HepG2 (cell line): ENCODE measurements around the gene LYRM4. TPM values are rescaled to one million over a fixed set of nuclear protein-coding genes. Genes with fewer than 3 reads are reported as not detected.

ENCODE experiments used
- ATF7-NPFF ChIP-seq: sonication (generic); formaldehyde crosslinking; IDR thresholded peaks from 2 replicates; pipeline ENCODE4 v1.8.1; 2023; ENCODE audit warnings: mild to moderate bottlenecking, low read depth, missing genetic modification reagents, moderate library complexity
- EZH2 ChIP-seq: conservative IDR thresholded peaks from 2 replicates; pipeline ENCODE4 v1.6.1; 2012; ENCODE audit warnings: mild to moderate bottlenecking, low read depth, low read length, moderate library complexity
- HMG20B ChIP-seq: conservative IDR thresholded peaks from 2 replicates; pipeline ENCODE4 v1.6.1; 2016; ENCODE audit warnings: missing genetic modification reagents, missing compliant biosample characterization
- NCOR1 ChIP-seq: fragments of 200-600 bp; sonication (generic); IDR thresholded peaks from 2 replicates; pipeline ENCODE4 v1.7.0; 2017; ENCODE audit warnings: antibody characterized with exemption, low read length, borderline replicate concordance
- NFYC ChIP-seq: IDR thresholded peaks from 2 replicates; pipeline ENCODE4 v1.6.1; 2016; ENCODE audit warnings: missing genetic modification reagents, missing compliant biosample characterization
- PHF8 ChIP-seq: sonication (generic); formaldehyde crosslinking; IDR thresholded peaks from 2 replicates; pipeline ENCODE4 v1.5.0; 2020; ENCODE audit warnings: missing genetic modification reagents
- PRDM15 ChIP-seq: sonication (generic); formaldehyde crosslinking; IDR thresholded peaks from 2 replicates; pipeline ENCODE4 v1.4.0; 2020; ENCODE audit warnings: missing genetic modification reagents
- RBM22 ChIP-seq: fragments of 200-400 bp; formaldehyde crosslinking; optimal IDR thresholded peaks from 2 replicates; pipeline ENCODE3; 2017; ENCODE audit warnings: mild to moderate bottlenecking, low read length, moderate library complexity
- SOX13 ChIP-seq, 3 experiments: fragments of 450-650 bp in 1 of 3; sonication (generic) in 1 of 3; formaldehyde crosslinking in 1 of 3; IDR thresholded peaks in 2 of 3; conservative IDR thresholded peaks in 1 of 3; 2 replicates each; pipeline versions ENCODE4 v1.5.0 to v1.6.1; 2016 to 2020; ENCODE audit warnings: antibody characterized with exemption in 1 of 3, mild to moderate bottlenecking in 1 of 3, missing compliant biosample characterization in 1 of 3, missing genetic modification reagents in 1 of 3, moderate library complexity in 1 of 3
- SP4 ChIP-seq: sonication (generic); formaldehyde crosslinking; IDR thresholded peaks from 2 replicates; pipeline ENCODE4 v1.8.1; 2023; ENCODE audit warnings: mild to moderate bottlenecking, missing genetic modification reagents
- SRSF9 ChIP-seq: fragments of 200-400 bp; formaldehyde crosslinking; IDR thresholded peaks from 2 replicates; pipeline ENCODE4 v1.6.1; 2018; ENCODE audit warnings: borderline replicate concordance, mild to moderate bottlenecking, low read depth, low read length; ENCODE audit not compliant: insufficient read depth, poor library complexity, severe bottlenecking
- TEF ChIP-seq: sonication (generic); formaldehyde crosslinking; IDR thresholded peaks from 2 replicates; pipeline ENCODE4 v1.5.0; 2020; ENCODE audit warnings: missing genetic modification reagents
- XRCC5 ChIP-seq: fragments of 200-400 bp; formaldehyde crosslinking; optimal IDR thresholded peaks from 2 replicates; pipeline ENCODE3; 2017; ENCODE audit warnings: mild to moderate bottlenecking, low read length
- ZFX ChIP-seq: sonication (generic); formaldehyde crosslinking; IDR thresholded peaks from 2 replicates; pipeline ENCODE4 v1.4.0; 2020; ENCODE audit warnings: mild to moderate bottlenecking, low read depth, missing genetic modification reagents, moderate library complexity
- ZNF510 ChIP-seq: sonication (generic); formaldehyde crosslinking; IDR thresholded peaks from 2 replicates; pipeline ENCODE4 v1.4.0; 2020; ENCODE audit warnings: low read depth, mild to moderate bottlenecking, missing genetic modification reagents
- ZNF563 ChIP-seq: sonication (generic); formaldehyde crosslinking; IDR thresholded peaks from 2 replicates; pipeline ENCODE4 v1.8.0; 2022; ENCODE audit warnings: mild to moderate bottlenecking, moderate library complexity, missing genetic modification reagents
- ZNF639 ChIP-seq: conservative IDR thresholded peaks from 2 replicates; pipeline ENCODE4 v1.6.1; 2018; ENCODE audit warnings: missing genetic modification reagents
- ZNF687 ChIP-seq: sonication (generic); formaldehyde crosslinking; IDR thresholded peaks from 2 replicates; pipeline ENCODE4 v1.5.1; 2020; ENCODE audit warnings: mild to moderate bottlenecking, missing genetic modification reagents, moderate library complexity
- ZNF766 ChIP-seq: sonication (generic); formaldehyde crosslinking; IDR thresholded peaks from 2 replicates; pipeline ENCODE4 v1.5.0; 2020; ENCODE audit warnings: missing genetic modification reagents, borderline replicate concordance
- ZNF83 ChIP-seq: sonication (generic); formaldehyde crosslinking; IDR thresholded peaks from 2 replicates; pipeline ENCODE4 v1.4.0; 2020; ENCODE audit warnings: missing genetic modification reagents, mild to moderate bottlenecking, borderline replicate concordance
- ZNF878 ChIP-seq: sonication (generic); formaldehyde crosslinking; IDR thresholded peaks from 2 replicates; pipeline ENCODE4 v1.8.1; 2023; ENCODE audit warnings: mild to moderate bottlenecking, missing genetic modification reagents, moderate library complexity
- polyA plus RNA-seq, 8 experiments: library from polyadenylated mRNA; depleted of rRNA in 3 of 8; stranded (reverse) in 7 of 8; unstranded in 1 of 8; fragments of >200 nt; fragmentation: Illumina TruSeq in 4 of 8; extraction: Trizol in 4 of 8; gene quantifications; 2 replicates each; pipeline versions ENCODE4 v1.2.1 to v1.2.3, GENCODE V29; 2011 to 2016; ENCODE audit warnings: low read depth in 4 of 8, missing spikeins in 1 of 8, mixed read lengths in 1 of 8; ENCODE audit not compliant: insufficient read depth in 1 of 8
- total RNA-seq, 5 experiments: library from RNA; depleted of rRNA; stranded (reverse); fragments of >200 nt; fragmentation: Illumina TruSeq; extraction: Trizol; gene quantifications; 2 replicates each; pipeline ENCODE4 v1.2.3, GENCODE V29; 2016; ENCODE audit warnings: low read depth in 1 of 5

Gene LYRM4
- total and polyA plus RNA-seq, 2 of the 13 experiments (the other 11 are each of a cell fraction or from before 2014, with no cell fraction given), result 64.6 to 67.5 TPM

- TF ChIP-seq PRDM15 (no peak), PHF8 (no peak), NCOR1 (no peak), HMG20B (CRISPR knock-in tag) (no peak), SOX13 (IDR thresholded peaks at IDR 0.05) (no peak), SOX13 (CRISPR knock-in tag; conservative IDR thresholded peaks at IDR 0.05 in 1 of 2, IDR thresholded peaks at IDR 0.05 in 1 of 2) (no peak), EZH2 (no peak), SP4 (0 out of 2 replicates have a peak, but pooled peaks have one; percentile 8), ZNF878 (CRISPR knock-in tag) (no peak), TEF (no peak), ZNF766 (CRISPR knock-in tag) (no peak), ATF7-NPFF (CRISPR knock-in tag) (no peak), NFYC (CRISPR knock-in tag) (no peak), ZNF83 (CRISPR knock-in tag) (no peak), ZNF563 (CRISPR knock-in tag) (no peak), ZNF510 (0 out of 2 replicates have a peak, but pooled peaks have one; percentile 66), RBM22 (no peak), ZFX (CRISPR knock-in tag) (no peak), ZNF639 (no peak), XRCC5 (no peak), SRSF9 (no peak), ZNF687 (CRISPR knock-in tag) (no peak; the same call in 1 of the 2 replicates)
These were observed 179.6 kb downstream of the LYRM4 start (continued) for GRCh38 chr6:5081182-5081581.
